Left ventricle myocardium inferior (tissue), 1 donor: ENCODE measurements around the gene FOXRED2. TPM values are rescaled to one million over a fixed set of nuclear protein-coding genes. Genes with fewer than 3 reads are reported as not detected.
"Not testable (repeated sequence)": the region's sequence is repeated elsewhere in the genome, so short reads cannot be mapped to it uniquely, and the experiment has no call there.

Source experiments
- DNase-seq: peaks from one replicate; pipeline ENCODE4 v3.0.0-alpha.2; 2020
- H3K27ac ChIP-seq: fragments of 200-600 bp; replicated peaks from 2 replicates; pipeline ENCODE4 v1.8.0; 2021
- H3K27me3 ChIP-seq: fragments of 200-600 bp; 2 replicates; pipeline ENCODE4 v1.8.0; 2021; ENCODE audit warnings: low read depth
- H3K36me3 ChIP-seq: fragments of 200-600 bp; 2 replicates; pipeline ENCODE4 v1.8.0; 2021
- H3K4me1 ChIP-seq: fragments of 200-600 bp; 2 replicates; pipeline ENCODE4 v1.8.0; 2021
- H3K4me3 ChIP-seq: fragments of 200-600 bp; 2 replicates; pipeline ENCODE4 v1.8.0; 2021; ENCODE audit warnings: mild to moderate bottlenecking, moderate library complexity
- H3K9me3 ChIP-seq: fragments of 200-600 bp; replicated peaks from 2 replicates; pipeline ENCODE4 v1.8.0; 2021
- CTCF ChIP-seq: fragments of 200-600 bp; IDR thresholded peaks from 2 replicates; pipeline ENCODE4 v1.8.0; 2021; ENCODE audit warnings: antibody characterized with exemption, mild to moderate bottlenecking, borderline replicate concordance
- intact Hi-C: fragments of 100-400 bp; cut with micrococcal nuclease; formaldehyde crosslinking; loops from one replicate; pipeline ENCODE4 v1.11.0; 2022
- total RNA-seq: library from RNA; stranded (reverse); fragmentation: NEBNext Ultra II Directional; extraction: Animal tissue kit (Norgen Biotek cat#: 25700); gene quantifications from one replicate; pipeline ENCODE4 v1.2.1, GENCODE V29; 2021
- donor health status: DM: no; HTN: yes; CAD: no; lungs with severe emphysema.

Gene FOXRED2
- total RNA-seq, 1 donor from 2014 or later = 9.8 TPM

DNA sequence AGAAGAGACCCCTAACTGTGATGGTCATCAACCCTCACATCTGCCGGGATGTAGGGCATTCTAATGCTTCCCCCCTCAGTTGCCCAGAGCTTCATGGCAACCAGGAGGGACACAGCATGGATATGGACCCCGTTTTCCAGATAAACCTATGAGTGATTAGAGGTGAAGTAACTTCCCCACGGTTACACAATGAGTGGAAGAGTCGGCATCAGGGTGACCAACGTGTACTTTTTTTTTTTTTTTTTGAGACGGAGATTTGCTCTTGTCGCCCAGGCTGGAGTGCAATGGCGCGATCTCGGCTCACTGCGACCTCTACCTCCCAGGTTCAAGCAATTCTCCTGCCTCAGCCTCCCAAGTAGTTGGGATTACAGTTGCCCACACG lies 50.4 kb downstream of the FOXRED2 start:
- peak overlapping the region; percentile 92 for H3K27ac ChIP-seq
- DNase-seq = no peak
- TF ChIP-seq CTCF = no peak
- H3K27me3 ChIP-seq = no peaks in the 10 kb centered on the region
- H3K4me3 ChIP-seq = no peak overlapping the region
- no peaks in the 10 kb centered on the region for H3K36me3 ChIP-seq
- no peaks in the 10 kb centered on the region for H3K9me3 ChIP-seq
- peaks cover 73% of the 10 kb centered on the region for H3K4me1 ChIP-seq
- intact Hi-C loops = no loop called here

DNA sequence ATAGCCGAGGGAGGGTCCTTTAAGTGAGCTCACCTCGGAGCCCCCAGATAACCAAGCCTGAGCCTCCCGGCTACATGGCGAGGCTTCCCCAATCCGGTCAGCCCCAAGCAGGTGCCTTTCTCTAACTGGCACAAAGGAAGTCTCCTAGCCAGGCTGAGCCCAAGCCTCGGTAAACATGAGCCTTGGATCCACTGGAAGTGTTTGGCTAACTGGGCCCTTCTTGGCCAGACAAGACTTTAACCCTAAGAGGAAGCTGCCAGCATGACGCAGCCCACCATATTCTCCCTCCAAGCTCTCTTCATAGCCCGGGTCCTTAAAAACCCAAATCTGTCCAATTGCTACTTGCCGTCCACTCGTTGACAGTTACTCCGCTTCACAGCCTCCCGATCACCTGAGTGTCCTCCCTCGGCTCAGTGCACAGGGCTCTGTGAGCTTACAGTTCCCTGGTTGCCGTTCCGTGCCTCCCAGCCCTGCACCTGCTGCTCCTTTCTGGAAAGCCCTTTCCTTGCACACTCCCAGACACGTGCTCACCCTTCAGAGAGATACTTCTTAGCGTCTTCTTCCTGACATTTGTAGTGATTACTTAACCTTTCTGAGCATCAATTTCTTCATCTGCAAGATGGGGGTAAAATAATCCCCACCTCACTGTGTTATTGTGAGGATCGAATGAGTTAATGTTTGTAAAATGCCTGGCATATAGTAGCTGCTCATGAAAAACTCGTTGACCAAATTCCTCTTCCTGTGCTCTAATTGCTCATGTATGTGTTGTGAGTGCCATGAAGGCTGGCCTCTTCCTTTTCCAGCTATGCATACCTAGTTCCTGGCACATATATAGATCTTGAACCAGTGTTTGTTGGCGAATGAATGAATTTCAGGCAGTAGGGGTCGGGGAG lies 51.0 kb downstream of the FOXRED2 start:
- DNase-seq = no peak
- intact Hi-C loops = no loop called here
- H3K4me3 ChIP-seq = peak overlapping the region; percentile 66
- peaks cover 74% of the 10 kb centered on the region for H3K4me1 ChIP-seq
- H3K27me3 ChIP-seq = no peaks in the 10 kb centered on the region
- H3K27ac ChIP-seq = peak overlapping the region; percentile 92
- H3K36me3 ChIP-seq = no peaks in the 10 kb centered on the region
- no peak for TF ChIP-seq CTCF
- no peaks in the 10 kb centered on the region for H3K9me3 ChIP-seq

GRCh38 chr22:36454916-36455570 lies 51.8 kb downstream of the FOXRED2 start:
- peak; percentile 93 for DNase-seq
- Histone ChIP-seq H3K27me3 (no peaks in the 10 kb centered on the region), H3K4me1 (peaks cover 81% of the 10 kb centered on the region), H3K4me3 (peak overlapping the region; percentile 66), H3K9me3 (no peaks in the 10 kb centered on the region), H3K36me3 (no peaks in the 10 kb centered on the region), H3K27ac (peak overlapping the region; percentile 92)
- peak; percentile 13 for TF ChIP-seq CTCF
- intact Hi-C loops = no loop called here

DNA sequence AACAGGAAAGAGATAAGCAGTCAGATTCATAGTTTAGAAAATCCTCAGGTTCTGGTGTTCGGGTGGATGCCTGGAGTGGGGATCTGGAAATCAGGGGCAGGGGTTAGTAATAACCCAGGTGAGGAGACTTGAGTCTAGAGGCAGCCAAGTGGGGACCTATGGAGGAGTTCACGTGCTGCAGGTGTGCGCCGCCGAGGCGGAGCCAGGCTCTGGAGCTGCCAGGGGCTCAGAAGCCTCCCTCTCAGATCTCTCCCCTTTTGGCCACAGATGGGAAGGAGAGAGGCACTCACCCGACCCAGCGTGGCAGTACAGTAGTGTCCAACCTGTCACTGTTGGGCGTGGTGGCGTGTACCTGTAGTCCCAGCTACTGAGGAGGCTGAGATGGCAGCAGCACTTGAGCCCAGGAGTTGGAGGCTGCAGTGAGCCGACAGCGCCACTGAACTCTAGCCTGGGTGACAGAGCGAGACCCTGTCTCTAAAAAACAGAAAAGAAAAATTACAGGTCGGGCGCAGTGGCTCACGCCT lies 52.9 kb downstream of the FOXRED2 start:
- TF ChIP-seq CTCF = no peak
- DNase-seq = no peak
- Histone ChIP-seq H3K27me3 (no peaks in the 10 kb centered on the region), H3K4me1 (peaks cover 91% of the 10 kb centered on the region), H3K27ac (peak overlapping the region; percentile 92), H3K9me3 (no peaks in the 10 kb centered on the region), H3K4me3 (no peak overlapping the region), H3K36me3 (no peaks in the 10 kb centered on the region)
- intact Hi-C loops = no loop called here

- Histone ChIP-seq H3K27ac (peak overlapping the region; percentile 92), H3K4me1 (peaks cover 87% of the 10 kb centered on the region)
- H3K36me3 ChIP-seq, H3K27me3 ChIP-seq, intact Hi-C loops, H3K9me3 ChIP-seq, H3K4me3 ChIP-seq, DNase-seq: not testable (repeated sequence)
Measured at GRCh38 chr22:36452978-36453607, 53.7 kb downstream of the FOXRED2 start.
